Stimulated activated CD8-positive, alpha-beta memory T cell treated with anti-CD3 and anti-CD28 coated beads, Interleukin-4, amount 100 ng/mL, for 24 hours (primary cell): Measurements from ENCODE around the gene TMEM176B.
"Not testable (repeated sequence)": the region's sequence is repeated elsewhere in the genome, so short reads cannot be mapped to it uniquely, and the experiment has no call there.

Experiments used
- DNase-seq: peaks from one replicate; pipeline ENCODE4 v3.0.0-alpha.2; 2020; ENCODE audit warnings: low read depth

Gene TMEM176B

DNA sequence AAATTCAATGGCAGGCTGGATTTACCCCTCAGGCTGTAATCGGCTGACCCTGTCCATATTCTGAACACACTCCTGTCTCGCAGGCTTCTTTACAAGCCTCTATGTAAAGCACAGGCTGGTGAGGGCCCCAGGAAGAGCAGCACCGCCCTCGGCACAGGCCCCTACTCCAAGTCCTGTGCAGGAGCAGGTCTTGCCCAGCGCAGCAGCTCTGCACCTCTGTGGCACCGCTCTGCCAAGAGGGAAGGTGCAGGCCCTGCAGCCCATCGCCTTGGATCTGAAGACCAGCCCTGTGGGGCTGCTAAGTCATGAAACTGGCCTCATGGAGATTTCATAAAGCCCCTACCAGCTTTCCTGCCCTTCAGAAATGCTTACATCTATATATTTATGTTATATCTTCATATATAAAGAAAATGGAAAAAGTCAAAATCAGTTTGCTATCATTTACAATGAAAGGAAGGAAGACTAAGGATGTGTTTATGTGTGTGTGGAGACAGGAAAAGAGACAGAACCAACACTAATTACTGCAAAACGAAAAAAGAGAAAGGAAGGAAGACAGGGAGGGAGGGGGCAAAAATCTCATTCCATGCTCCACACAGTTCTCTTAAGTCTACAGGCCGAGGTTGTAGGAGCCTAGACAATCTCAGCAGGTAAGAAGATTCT is 9.6 kb downstream of the TMEM176B start:
- DNase-seq, result no peak

DNA sequence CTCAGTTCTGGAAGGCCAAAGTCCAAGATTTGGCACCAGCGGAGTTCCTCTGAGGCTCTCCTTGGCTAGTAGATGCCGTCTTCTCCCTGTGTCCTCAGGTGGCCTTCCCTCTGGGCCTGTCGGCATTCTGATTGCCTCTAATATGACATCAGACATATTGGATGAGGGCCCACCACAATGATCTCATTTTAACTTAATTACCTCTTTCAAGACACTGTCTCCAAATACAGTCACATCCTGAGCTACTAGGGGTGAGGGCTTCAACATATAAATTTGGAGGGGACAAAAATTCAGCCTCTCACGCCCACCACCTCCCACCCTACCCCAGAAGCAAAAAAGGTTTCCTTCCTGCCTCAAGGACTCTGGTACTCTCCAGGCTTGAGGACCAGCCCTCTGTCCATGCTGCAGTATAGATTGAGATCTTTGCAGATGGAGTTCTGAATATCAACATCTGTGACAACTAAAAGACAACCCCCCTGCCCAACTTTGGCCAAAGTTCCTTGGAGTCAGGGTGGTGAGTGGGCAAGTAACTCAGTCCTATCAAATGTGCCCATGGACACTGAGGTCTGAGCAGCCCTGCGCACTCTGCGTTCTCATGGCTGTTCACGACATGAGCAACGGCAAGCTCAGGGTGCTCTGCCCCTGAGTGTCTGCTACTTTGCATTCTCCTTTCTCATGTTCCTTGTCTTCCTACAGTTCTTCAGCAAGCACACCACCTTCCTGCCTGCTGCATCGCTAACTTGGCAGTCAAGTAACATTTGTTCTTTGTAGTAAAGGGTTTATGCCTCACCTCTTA is 11.5 kb downstream of the TMEM176B start:
- no peak for DNase-seq

DNA sequence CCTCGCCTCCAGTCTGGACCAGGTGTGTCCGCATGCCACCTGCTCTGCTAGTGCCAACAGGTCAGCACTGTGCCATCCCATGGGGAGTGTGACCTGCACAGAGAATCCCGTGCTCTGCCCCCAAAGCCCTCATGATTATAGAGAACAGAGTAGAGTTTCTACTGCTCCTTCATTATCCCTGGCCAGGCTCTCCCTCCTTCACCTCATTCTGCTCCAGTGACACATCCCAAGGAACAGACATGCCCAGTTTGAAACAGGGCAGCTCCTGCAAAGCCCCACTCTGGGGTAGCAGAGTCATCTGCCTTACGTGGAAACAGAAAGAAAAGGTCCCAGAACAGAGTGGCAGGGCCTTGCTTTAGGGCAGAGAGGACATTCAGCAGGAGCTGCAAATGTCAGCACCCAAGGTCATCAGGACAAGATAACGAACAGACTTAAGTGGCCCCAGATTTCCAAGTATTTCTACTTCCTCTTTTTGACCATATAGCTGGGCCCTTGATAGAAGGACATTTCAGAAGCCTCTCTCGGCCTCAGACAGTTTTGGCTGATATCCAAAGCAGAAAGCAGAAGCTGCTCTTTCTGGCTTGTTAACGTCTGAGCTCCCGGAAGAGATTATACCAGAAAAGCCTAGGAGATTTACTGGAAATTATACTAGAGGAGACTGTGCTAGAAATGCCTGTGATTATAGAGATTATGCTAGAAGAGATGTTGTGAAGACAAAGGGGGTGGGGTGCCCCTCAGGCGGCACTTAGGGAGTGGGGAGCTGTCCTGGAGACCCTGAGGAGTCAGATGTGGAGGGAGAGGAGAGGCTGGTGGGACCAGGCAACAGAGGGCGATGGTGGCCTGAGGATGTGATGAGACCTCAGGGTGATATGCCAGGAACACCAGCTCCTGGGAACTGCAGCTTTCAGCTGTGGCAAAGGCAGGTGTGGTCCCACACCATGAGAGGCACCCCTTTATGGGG is 12.6 kb downstream of the TMEM176B start:
- no peak for DNase-seq

DNA sequence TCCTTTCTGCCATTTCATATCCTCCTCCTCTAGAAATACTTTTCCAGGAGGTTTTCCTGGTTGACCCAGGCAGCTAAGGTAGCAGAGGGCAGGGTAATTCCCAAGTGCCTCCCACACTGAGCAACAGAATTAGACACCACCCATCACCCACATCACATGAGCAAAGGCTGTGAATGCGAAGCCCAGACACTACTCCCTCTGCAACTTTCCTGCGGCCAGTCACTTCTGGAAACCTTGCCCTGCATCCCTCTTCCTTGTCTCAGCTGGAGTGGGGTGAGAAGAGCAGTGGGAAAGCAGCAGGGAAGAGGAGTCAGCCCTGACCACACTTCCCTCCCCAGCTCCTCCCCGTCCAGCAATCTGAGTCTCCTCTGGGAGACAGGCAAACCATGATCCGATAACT is 15.2 kb downstream of the TMEM176B start:
- no peak for DNase-seq

DNA sequence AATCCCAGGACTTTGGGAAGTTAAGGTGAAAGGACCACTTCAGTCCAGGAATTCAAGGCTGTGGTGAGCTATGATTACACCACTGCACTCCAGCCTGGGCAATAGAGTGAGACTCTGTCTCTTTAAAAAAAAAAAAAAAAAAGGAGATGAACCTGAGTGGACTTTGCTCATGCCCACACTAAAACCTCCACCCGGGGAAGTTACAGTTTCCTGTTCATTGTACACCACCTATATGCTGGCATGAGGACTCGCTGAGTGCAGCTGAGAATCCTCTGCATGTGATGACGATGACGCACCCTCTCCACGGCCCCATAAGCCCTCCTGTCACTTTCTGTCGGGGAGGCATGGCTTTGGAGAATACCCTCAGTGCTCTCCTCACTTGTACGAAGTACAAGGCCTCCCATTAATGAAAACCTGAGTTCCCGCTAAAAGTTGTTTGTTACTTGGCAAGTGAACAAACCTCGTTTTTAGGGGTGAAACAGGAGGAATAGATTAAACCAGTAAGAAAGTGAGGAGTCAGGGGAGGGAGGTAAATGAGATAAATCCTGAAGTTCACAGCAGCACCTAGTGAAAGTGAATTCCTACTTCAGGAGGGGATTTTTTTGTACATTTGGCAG is 15.9 kb downstream of the TMEM176B start:
- no peak for DNase-seq

DNA sequence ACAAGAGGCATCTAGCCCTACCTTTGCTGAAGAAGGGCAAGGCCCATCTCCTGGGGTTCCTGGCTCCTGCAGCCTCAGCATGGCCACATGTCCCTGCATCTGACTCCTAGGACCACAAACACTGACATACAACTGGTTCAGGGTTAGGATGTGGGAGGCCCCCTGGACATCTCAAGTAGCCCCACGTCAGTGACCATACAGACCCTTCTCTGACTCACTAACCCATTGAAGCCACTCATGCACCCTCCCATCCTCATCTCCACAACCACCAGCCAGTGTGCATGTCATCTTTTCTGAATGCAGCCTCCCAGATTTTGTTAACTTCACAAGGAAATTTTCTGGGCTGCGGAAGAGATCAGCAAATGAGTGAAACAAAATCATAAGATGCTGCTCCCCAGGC is 18.2 kb downstream of the TMEM176B start:
- DNase-seq, result no peak

DNA sequence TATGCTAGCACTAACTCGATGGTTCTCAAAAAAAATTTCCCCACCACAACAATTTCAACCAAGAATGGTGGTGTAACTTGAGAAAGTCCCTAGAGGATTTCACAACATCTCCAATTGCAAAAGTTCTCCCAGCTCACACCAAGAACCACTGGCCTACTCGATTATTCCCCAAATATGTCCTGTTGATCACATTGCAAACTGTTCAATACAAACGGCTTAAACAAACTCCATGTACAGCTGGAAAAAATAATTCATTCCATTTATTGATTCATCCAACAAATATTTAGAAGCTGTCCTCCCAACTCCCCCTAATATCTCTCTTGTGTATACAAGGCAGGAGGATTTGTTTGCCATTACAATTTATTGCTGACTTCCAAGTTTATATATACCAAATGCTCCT is 19.1 kb downstream of the TMEM176B start:
- no peak for DNase-seq

DNA sequence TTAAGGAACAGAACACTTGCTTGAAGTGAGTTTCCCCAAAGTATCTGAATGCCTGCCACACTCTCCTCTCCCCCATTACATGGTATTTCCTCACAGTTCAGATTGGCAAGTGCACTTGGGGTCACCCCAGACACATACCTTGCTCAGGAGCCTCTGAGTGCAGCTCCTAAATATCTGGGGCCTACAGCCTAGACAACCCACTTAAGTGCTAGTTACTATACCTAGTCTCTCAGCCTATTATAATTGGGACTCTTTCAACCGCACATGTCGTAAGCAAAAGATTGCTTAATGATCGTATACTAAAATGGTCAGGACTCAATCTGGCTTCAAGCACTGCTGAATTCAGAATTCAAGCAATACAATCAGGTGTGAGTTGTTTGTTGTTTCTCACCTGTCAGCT is 19.9 kb downstream of the TMEM176B start:
- no peak for DNase-seq

DNA sequence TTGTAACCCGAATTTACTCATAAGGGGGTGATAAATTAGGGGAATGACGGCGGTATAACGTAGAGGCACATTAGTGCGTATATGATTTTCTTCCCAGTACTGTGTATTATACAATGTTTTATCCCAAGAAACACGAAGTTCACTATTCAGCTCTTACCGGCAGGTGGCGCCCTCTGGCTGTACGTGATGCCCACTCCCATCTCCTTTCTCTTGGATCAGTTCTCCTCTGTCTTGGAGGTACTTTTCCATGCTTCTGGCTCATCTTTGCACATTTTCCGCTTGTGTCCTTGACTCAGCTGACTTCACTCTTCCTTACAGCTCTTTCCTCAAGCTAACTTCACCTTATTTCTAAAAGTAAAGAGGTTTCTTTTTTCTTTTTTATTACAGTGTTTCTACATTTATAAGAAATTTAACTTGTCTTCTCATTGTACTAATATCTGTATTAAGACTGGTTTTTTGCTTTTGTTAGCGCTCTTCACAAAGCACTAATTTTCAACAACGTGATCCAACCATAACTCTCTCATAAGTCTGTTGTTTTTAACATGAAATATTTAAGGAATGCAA is 21.3 kb downstream of the TMEM176B start:
- DNase-seq, result peak; percentile 60

DNA sequence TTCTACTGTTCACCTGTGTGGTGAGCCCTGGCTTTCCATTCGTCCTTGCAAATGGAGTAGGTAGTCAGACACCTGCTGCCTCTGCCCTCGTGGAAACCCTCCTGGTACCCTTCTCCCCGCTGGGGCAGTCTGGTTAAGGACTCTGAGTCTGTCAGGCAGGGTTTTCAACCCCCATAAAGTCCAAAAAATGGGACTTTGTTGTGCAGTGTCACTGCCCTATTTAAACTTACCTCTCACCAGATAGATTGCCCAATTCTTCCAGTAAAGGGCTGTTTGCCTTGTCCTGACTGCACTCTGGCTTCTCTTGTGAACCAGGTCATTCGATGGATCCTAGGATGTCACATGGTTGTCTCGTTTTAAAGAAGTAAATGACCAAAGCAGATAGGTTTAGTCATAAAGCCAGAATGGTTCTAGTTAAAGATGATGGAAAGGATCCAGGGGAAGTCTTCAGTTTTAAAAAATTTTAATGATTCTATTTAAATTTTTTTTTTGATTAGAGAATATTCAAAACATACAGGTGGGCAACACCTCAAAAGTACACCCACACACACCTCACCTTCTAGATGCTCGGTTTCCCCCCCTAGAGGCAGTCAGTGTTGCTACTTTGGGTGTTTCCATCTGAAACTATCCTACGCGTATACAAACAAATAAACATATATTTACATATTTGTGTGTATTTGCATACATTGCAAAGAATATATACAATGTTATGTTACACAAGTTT is 22.0 kb downstream of the TMEM176B start:
- DNase-seq, result no peak

DNA sequence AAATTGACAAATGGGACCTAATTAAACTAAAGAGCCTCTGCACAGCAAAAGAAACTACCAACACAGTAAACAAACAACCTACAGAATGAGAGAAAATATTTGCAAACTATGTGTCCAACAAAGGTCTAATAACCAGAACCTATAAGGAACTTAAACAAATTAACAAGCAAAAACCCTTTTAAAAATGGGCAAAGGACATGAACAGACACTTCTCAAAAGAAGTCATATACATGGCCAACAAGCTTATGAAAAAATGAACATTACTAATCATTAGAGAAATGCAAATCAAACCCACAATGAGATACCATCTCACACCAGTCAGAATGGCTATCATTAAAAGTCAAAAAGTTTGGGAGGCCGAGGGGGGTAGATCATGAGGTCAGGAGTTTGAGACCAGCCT is 26.0 kb downstream of the TMEM176B start:
- DNase-seq, result not testable (repeated sequence)

DNA sequence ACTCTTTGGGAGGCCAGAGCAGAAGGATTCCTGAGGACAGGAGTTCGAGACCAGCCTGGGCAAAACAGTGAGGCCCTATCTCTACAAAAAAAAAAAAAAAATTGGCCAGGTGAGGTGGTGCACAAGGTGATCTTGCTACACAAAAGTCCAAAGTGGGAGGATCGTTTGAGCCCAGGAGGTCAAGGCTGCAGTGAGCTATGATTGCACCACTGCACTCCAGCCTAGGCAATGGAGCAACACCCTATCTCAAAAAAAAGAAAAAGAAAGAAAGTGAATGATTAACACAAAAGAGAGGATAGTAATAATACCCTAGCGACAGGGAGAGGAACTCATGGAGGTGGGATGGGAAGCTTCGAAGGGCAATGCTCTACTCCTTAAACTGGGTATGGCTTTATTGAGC is 30.4 kb downstream of the TMEM176B start:
- DNase-seq, result no peak

DNA sequence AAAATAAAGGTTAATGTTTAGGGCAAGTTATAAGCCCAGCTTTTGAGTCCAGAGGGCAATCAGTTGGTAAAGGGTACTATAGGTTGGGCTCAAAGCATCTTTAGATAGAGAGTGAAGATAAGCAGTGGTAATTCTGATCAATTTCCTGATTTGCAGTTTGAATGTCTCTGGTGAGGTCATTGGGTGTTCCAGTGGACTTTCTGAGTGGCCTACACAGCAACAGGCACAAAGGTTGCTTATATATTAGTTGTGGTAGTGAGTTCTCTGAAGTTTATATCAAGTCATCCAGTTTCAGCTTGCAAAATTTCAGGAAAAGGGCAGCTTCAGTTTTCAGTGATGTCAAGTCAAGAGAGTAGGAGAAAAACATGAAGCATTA is 33.8 kb downstream of the TMEM176B start:
- DNase-seq, result no peak

DNA sequence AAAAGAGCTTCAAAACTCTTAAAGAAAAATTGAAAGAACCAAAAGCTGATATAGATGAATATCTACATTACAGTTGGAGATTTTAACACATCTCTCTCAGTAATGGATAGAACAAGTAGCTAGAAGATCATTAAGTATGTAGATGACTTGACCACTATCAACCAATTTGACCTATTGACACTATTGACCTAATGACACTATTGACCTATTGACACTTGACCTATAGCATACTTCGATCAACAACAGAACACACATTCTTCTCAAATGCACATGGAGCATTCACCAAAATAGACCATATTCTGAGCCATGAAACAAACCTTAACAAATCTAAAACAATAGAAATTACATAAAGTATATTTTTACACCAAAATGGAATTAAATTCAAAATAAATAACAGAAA is 40.7 kb downstream of the TMEM176B start:
- DNase-seq, result no peak

DNA sequence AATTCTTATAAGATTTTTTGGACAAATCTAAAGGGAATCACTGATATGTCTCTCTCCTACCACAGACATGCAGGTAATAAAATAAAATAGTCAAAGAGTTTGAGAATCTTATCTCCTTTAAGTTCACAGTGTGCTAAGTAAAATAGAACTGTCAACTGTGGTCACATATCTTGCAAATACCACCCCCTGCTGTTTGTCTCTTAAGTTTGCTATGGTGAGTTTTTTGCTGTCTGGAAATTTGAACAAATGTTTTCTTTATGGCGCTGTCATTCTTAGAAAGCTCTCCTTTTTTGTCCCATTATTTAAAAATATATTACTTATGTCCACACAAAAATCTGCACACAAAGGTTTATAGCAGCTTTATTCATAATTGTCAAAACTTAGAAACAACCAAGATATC is 43.3 kb downstream of the TMEM176B start:
- DNase-seq, result no peak

DNA sequence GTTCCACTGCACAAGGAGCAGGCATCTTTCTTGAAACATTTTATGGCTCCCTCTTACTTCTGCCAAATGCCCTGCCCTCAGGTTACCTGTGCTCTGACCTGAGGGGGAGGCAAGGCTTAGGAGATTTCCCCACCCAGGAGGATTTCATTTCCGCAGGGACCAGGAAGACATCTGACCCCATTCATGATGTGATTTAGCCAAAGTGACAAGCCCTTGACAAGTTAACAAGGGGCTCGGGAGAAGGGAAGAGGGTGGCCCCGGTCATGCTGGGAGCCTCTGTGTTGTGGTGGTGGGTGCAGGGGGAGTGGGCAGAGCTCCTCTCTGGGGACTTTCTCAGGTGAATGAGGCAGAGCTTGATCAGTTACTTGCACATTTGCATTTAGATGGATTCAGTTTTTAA is 44.0 kb downstream of the TMEM176B start:
- DNase-seq, result no peak

DNA sequence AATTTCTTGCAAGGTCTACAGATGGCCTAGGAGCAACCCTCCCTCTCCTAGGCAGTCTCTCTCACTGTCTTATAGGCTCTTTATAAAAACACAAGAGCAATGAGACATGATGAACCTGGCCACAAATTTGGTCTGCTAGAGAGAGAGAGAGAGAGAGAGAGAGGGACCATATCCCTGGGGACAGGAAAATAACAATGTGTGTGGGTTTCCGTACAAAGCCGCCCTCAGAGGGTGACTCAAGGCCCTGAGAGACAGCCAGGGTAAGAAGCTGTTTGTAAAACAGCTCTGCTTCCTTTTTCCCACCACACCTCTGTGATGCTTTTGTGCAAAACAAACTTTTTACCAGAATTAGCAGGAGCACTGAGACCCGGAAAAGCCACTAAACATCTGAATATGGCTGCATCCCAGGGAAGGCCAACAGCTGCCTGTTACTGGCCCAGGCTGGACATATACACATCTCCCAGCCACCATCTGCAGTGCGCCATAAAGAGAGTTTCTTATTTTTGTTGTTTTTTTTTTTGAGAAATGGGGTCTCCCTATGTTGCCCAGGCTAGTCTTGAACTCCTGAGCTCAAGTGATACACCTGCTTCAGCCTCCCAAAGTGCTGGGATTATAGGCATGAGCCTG is 44.6 kb downstream of the TMEM176B start:
- peak; percentile 51 for DNase-seq

DNA sequence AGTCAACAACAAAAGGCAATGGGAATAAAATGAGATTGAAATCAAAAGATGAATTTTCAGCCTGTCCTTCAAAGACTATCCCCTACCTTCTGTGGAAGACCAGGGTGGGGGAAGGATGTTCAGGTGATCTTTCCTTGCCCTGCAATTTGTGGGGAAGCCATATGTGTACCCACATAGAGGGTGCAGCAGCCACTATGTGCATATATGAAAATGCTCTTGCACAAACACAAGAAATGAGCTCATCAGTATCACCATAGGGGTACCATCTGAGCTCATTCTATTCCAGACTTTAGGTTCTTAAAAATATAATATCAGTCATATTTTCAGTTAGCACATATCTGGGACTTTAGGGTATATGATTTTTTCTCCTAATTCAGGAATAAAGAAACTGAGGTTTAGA is 45.2 kb downstream of the TMEM176B start:
- DNase-seq, result no peak

DNA sequence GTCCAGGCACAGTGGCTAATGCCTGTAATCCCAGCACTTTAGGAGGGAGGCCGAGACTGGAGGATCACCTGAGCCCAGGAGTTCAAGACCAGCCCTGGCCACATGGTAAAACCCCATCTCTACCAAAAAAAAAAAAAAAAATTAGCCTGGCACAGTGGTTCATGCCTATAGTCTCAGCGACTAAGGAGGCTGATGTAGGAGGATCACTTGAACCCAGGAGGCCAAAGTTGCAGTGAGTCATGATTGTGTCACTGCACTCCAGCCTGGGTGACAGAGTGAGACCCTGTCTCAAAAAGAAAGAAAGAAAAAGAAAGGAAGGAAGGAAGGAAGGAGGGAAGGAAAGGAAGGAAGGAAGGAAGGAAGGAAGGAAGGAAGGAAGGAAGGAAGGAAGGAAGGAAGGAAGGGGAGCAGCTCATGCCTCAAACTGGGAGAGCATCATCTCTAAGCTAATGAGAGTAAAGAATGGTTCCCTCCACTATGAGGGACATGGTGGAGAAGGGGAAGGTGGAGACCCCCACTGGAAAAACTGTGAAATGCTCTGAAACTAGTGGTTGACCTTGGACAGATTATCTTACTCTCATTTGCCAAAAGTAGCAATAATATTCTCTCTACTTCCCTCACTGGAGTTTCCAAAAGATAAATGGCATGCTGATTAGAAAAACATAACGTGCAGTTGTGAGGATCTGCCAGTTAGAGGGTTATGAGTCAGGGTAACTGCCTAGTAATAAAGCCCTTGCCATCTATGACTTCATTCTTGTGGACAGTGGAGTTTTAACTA is 46.1 kb downstream of the TMEM176B start:
- no peak for DNase-seq

DNA sequence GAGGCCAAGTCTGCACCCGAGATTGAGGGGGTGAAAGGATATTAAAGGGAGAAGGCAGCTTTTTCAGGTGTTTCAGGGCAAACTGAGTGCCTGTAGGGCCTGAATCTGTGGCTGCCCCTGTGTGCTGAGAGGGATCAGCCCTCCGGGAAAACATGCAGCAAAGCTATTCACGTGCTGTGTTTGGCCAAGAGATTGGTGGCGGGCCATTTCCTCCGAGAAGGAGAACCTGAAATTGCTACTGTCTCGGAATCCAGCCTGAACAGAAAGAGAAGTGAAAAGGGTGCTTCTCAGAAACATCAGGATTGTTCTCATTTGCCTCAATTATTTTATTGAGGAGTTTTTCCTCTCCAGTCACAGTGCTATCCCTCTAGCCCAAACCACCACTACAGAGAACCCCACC is 46.9 kb downstream of the TMEM176B start:
- no peak for DNase-seq
